ENCODE data around the gene GAS1. TPM values are rescaled to one million over a fixed set of nuclear protein-coding genes. Genes with fewer than 3 reads are reported as not detected.

GAS1 gene
- total and polyA plus RNA-seq, 2 donors (not counting 1 experiment from before 2014, with no cell fraction given): 0.06 to 0.39 TPM

DNA sequence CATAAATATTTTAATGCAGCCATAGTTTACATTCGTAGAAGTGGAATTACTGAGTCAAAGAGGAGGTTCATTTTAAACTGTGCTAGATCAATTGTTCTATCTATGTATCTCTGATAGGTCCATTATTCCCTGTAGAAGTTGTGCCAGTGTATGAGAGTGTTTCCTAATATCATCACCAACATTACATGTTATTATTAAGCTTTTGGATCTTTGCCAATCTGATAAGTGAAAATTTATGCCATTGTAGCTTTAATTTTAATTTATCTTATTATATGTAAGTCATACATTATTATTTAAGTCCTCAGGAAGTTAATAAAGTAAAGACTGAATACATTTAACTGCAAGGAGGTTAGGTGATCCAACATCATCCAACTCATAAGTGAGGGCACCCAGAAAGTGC lies 10.9 kb upstream of the GAS1 start:
- no peak overlapping the region for H3K9ac ChIP-seq (ENCODE audit: low read length)
- H3K36me3 ChIP-seq (replicated peaks in 1 of 2; ENCODE audit: control extremely low read depth in 1 of 2, control insufficient read depth in 1 of 2, extremely low read depth in 1 of 2, insufficient read depth in 2 of 2, low read length in 1 of 2): no peaks in the 10 kb centered on the region
- POLR2A ChIA-PET: no interaction called here
- H3K4me2 ChIP-seq (replicated peaks; ENCODE audit: low read depth, low read length, poor library complexity, severe bottlenecking): no peak overlapping the region
- no CpG with 5 or more reads among the region's 1 CpG for WGBS (ENCODE audit: insufficient coverage)
- CTCF ChIA-PET: interaction anchor here (0.9 kb wide), 1 partner anchor 10 kb away, joined by 3 read pairs; no protein-coding TSS in a partner anchor
- DNase-seq: no peak
- H4K20me1 ChIP-seq (ENCODE audit: control insufficient read depth, insufficient read depth, low read length, poor library complexity, severe bottlenecking): no peaks in the 10 kb centered on the region
- Mint-ChIP-seq H3K4me1 (no peaks in the 10 kb centered on the region), H3K4me3 (no peak overlapping the region), H3K27ac (no peak overlapping the region), H3K27me3 (peaks cover 23% of the 10 kb centered on the region), H3K9me3 (ENCODE audit: insufficient read depth) (no peaks in the 10 kb centered on the region)
- TF ChIP-seq, protein P1, sequence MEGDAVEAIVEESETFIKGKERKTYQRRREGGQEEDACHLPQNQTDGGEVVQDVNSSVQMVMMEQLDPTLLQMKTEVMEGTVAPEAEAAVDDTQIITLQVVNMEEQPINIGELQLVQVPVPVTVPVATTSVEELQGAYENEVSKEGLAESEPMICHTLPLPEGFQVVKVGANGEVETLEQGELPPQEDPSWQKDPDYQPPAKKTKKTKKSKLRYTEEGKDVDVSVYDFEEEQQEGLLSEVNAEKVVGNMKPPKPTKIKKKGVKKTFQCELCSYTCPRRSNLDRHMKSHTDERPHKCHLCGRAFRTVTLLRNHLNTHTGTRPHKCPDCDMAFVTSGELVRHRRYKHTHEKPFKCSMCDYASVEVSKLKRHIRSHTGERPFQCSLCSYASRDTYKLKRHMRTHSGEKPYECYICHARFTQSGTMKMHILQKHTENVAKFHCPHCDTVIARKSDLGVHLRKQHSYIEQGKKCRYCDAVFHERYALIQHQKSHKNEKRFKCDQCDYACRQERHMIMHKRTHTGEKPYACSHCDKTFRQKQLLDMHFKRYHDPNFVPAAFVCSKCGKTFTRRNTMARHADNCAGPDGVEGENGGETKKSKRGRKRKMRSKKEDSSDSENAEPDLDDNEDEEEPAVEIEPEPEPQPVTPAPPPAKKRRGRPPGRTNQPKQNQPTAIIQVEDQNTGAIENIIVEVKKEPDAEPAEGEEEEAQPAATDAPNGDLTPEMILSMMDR (IDR thresholded peaks at IDR 0.05): no peak
- no peak for TF ChIP-seq EZH2 (IDR thresholded peaks at IDR 0.05; ENCODE audit: borderline replicate concordance, insufficient read depth, low read depth, low read length, poor library complexity, severe bottlenecking)
- intact Hi-C loops (cut with micrococcal nuclease): no loop called here
- no peaks in the 10 kb centered on the region for H3K4me1 ChIP-seq (ENCODE audit: control insufficient read depth in 2 of 2, insufficient read depth in 2 of 2, low read length in 2 of 2)
- H3K27me3 ChIP-seq (replicated peaks in 1 of 4; ENCODE audit: control extremely low read depth in 1 of 4, control insufficient read depth in 3 of 4, insufficient read depth in 4 of 4, low read length in 3 of 4): peaks cover 0 to 2% (median 1%) of the 10 kb centered on the region in 4 experiments
- H3K9me3 ChIP-seq (ENCODE audit: control extremely low read depth in 1 of 3, control insufficient read depth in 2 of 3, insufficient read depth in 1 of 3, low read length in 2 of 3): no peaks in the 10 kb centered on the region
- H3K79me2 ChIP-seq (ENCODE audit: control insufficient read depth, insufficient read depth, low read length): no peaks in the 10 kb centered on the region
- H2AFZ ChIP-seq (ENCODE audit: insufficient read depth, low read depth, low read length, poor library complexity, severe bottlenecking): no peak overlapping the region
- no peak for ATAC-seq (ENCODE audit: low read depth)
- no peak overlapping the region for H3K27ac ChIP-seq (ENCODE audit: low read length in 2 of 2)
- H3K4me3 ChIP-seq (ENCODE audit: control extremely low read depth in 1 of 5, extremely low read depth in 1 of 5, insufficient read depth in 1 of 5, low read depth in 2 of 5, low read length in 4 of 5): no peak overlapping the region

DNA sequence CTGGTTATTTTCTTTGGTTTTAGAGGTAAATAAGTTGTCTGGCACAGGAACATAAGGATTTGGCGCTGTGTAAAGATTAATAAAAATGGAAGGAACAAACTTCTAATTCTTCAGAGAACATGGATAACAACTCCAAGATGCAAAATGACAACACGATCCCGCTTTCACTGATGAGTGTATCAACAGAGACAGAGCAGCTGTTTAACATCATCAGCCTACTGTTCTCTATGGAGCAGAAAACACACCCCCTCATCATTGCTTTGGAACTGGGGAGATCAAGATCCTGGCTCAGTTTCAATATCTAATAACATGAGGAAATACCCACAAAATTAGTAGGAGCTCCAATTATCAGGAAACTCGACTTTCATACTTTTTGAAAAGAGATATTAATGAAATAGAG lies 8.3 kb upstream of the GAS1 start:
- no peak for DNase-seq
- CTCF ChIA-PET: no interaction called here
- Histone ChIP-seq H3K4me2 (replicated peaks; ENCODE audit: low read depth, low read length, poor library complexity, severe bottlenecking) (no peak overlapping the region), H3K9me3 (ENCODE audit: control extremely low read depth in 1 of 3, control insufficient read depth in 2 of 3, insufficient read depth in 1 of 3, low read length in 2 of 3) (peaks cover 0 to 4% (median 0%) of the 10 kb centered on the region in 3 donors), H3K79me2 (ENCODE audit: control insufficient read depth, insufficient read depth, low read length) (no peaks in the 10 kb centered on the region), H3K27ac (ENCODE audit: low read length in 2 of 2) (no peak overlapping the region), H3K4me3 (ENCODE audit: control extremely low read depth in 1 of 5, extremely low read depth in 1 of 5, insufficient read depth in 1 of 5, low read depth in 2 of 5, low read length in 4 of 5) (no peak overlapping the region), H3K27me3 (replicated peaks in 1 of 4; ENCODE audit: control extremely low read depth in 1 of 4, control insufficient read depth in 3 of 4, insufficient read depth in 4 of 4, low read length in 3 of 4) (peaks cover 0 to 2% (median 1%) of the 10 kb centered on the region in 4 experiments), H4K20me1 (ENCODE audit: control insufficient read depth, insufficient read depth, low read length, poor library complexity, severe bottlenecking) (no peaks in the 10 kb centered on the region), H2AFZ (ENCODE audit: insufficient read depth, low read depth, low read length, poor library complexity, severe bottlenecking) (no peak overlapping the region), H3K9ac (ENCODE audit: low read length) (no peak overlapping the region), H3K36me3 (replicated peaks in 1 of 2; ENCODE audit: control extremely low read depth in 1 of 2, control insufficient read depth in 1 of 2, extremely low read depth in 1 of 2, insufficient read depth in 2 of 2, low read length in 1 of 2) (no peaks in the 10 kb centered on the region), H3K4me1 (ENCODE audit: control insufficient read depth in 2 of 2, insufficient read depth in 2 of 2, low read length in 2 of 2) (no peaks in the 10 kb centered on the region)
- ATAC-seq (ENCODE audit: low read depth): no peak
- Mint-ChIP-seq H3K27ac (no peak overlapping the region), H3K27me3 (peaks cover 21% of the 10 kb centered on the region), H3K4me1 (no peaks in the 10 kb centered on the region), H3K4me3 (no peak overlapping the region), H3K9me3 (ENCODE audit: insufficient read depth) (no peaks in the 10 kb centered on the region)
- intact Hi-C loops (cut with micrococcal nuclease): no loop called here
- POLR2A ChIA-PET: no interaction called here
- TF ChIP-seq, protein P1 (IDR thresholded peaks at IDR 0.05): no peak
- no peak for TF ChIP-seq EZH2 (IDR thresholded peaks at IDR 0.05; ENCODE audit: borderline replicate concordance, insufficient read depth, low read depth, low read length, poor library complexity, severe bottlenecking)
- WGBS (ENCODE audit: insufficient coverage): no CpG with 5 or more reads among the region's 4 CpGs

Measured in B cell (primary cell).